Lung microvascular endothelial cell (primary cell): ENCODE measurements around the gene LKAAEAR1. TPM values are rescaled to one million over a fixed set of nuclear protein-coding genes. Genes with fewer than 3 reads are reported as not detected.

ENCODE experiments used
- DNase-seq, 2 donors: peaks; one replicate each; pipeline versions ENCODE4 v3.0.0 to v3.0.0-alpha.2; 2010; ENCODE audit warnings: low read depth in 2 of 2
- total RNA-seq: library from RNA; depleted of rRNA; stranded (reverse); fragments of >200 nt; gene quantifications from 2 replicates; pipeline ENCODE4 v1.2.1, GENCODE V29; 2014

LKAAEAR1 gene
- total RNA-seq, 1 donor from 2014 or later = 0.20 TPM

GRCh38 chr20:64067005-64067632, 17.1 kb downstream of the LKAAEAR1 start:
- no peak for DNase-seq

- DNase-seq = peak in 1 of 2 donors; percentile 51
Measured at GRCh38 chr20:64065974-64066343, 18.2 kb downstream of the LKAAEAR1 start.

- DNase-seq = no peak
Measured at GRCh38 chr20:64065062-64065973, 18.9 kb downstream of the LKAAEAR1 start.

- peak in 1 of 2 donors; percentile 42 for DNase-seq
Measured at GRCh38 chr20:64064145-64064698, 20.0 kb downstream of the LKAAEAR1 start.

GRCh38 chr20:64063389-64064144, 20.6 kb downstream of the LKAAEAR1 start:
- no peak for DNase-seq

GRCh38 chr20:64062596-64063388, 21.4 kb downstream of the LKAAEAR1 start, which contains the start of gene TCEA2:
TCEA2 (plus strand) TSS chr20:64063198; CDS start chr20:64063313, 115 bp downstream.
- peak; percentile 96 to 97 for DNase-seq

GRCh38 chr20:64062276-64062595, 22.0 kb downstream of the LKAAEAR1 start:
- no peak for DNase-seq

GRCh38 chr20:64058536-64058935, 25.7 kb downstream of the LKAAEAR1 start:
- no peak for DNase-seq

- DNase-seq = peak; percentile 73 to 93
Measured at GRCh38 chr20:64057628-64058498, 26.3 kb downstream of the LKAAEAR1 start.

GRCh38 chr20:64056889-64057627, 27.1 kb downstream of the LKAAEAR1 start:
- peak; percentile 49 to 85 for DNase-seq

GRCh38 chr20:64056639-64056888, 27.6 kb downstream of the LKAAEAR1 start:
- DNase-seq = peak in 1 of 2 donors; percentile 95

GRCh38 chr20:64055893-64056638, 28.1 kb downstream of the LKAAEAR1 start:
- DNase-seq = peak; percentile 64 to 96

- DNase-seq = no peak
Measured at GRCh38 chr20:64055396-64055892, 28.8 kb downstream of the LKAAEAR1 start.

- DNase-seq = peak; percentile 92 to 98
Measured at GRCh38 chr20:64053841-64054661, 30.1 kb downstream of the LKAAEAR1 start.

- peak in 1 of 2 donors; percentile 50 for DNase-seq
Measured at GRCh38 chr20:64052987-64053840, 31.0 kb downstream of the LKAAEAR1 start.

GRCh38 chr20:64052326-64052722, 31.9 kb downstream of the LKAAEAR1 start:
- no peak for DNase-seq
